Subcutaneous abdominal adipose tissue (tissue), 5 donors: ENCODE data around the gene WDR35.
A peak's percentile ranks its signal among the peaks of the same experiment; 100 is the strongest.

Experiments used
- H3K27ac ChIP-seq: one replicate; pipeline ENCODE4 v1.7.0; 2013; ENCODE audit warnings: low read depth, mild to moderate bottlenecking, inconsistent platforms, low read length, moderate library complexity
- H3K27me3 ChIP-seq, 5 donors: one replicate each; pipeline ENCODE4 v1.7.0; 2013; ENCODE audit warnings: low read length in 5 of 5, inconsistent platforms in 1 of 5; ENCODE audit not compliant: control insufficient read depth in 5 of 5, insufficient read depth in 4 of 5
- H3K36me3 ChIP-seq, 5 donors: one replicate each; pipeline ENCODE4 v1.7.0; 2013; ENCODE audit warnings: low read length in 5 of 5; ENCODE audit not compliant: control insufficient read depth in 5 of 5, insufficient read depth in 5 of 5
- H3K4me1 ChIP-seq, 5 donors: one replicate each; pipeline ENCODE4 v1.7.0; 2013; ENCODE audit warnings: low read length in 5 of 5, mild to moderate bottlenecking in 3 of 5, moderate library complexity in 1 of 5; ENCODE audit not compliant: control insufficient read depth in 5 of 5, insufficient read depth in 5 of 5
- H3K4me3 ChIP-seq, 5 donors: one replicate each; pipeline ENCODE4 v1.7.0; 2013; ENCODE audit warnings: low read length in 5 of 5, low read depth in 1 of 5
- H3K9ac ChIP-seq, 5 donors: one replicate each; pipeline ENCODE4 v1.7.0; 2013; ENCODE audit warnings: low read length in 5 of 5, mild to moderate bottlenecking in 4 of 5, moderate library complexity in 3 of 5
- H3K9me3 ChIP-seq, 5 donors: one replicate each; pipeline ENCODE4 v1.7.0; 2013; ENCODE audit warnings: low read length in 5 of 5; ENCODE audit not compliant: control insufficient read depth in 5 of 5
- donor health status: healthy.
- donor health status: healthy.
- donor health status: healthy.
- donor health status: healthy.
- donor health status: healthy.

The WDR35 gene

GRCh38 chr2:19875280-19875679, 114.6 kb downstream of the WDR35 start:
- H3K4me3 ChIP-seq: no peak overlapping the region
- H3K9ac ChIP-seq: no peak overlapping the region
- H3K27ac ChIP-seq: no peak overlapping the region
- H3K36me3 ChIP-seq: no peaks in the 10 kb centered on the region
- H3K4me1 ChIP-seq: no peaks in the 10 kb centered on the region
- no peaks in the 10 kb centered on the region for H3K27me3 ChIP-seq
- no peaks in the 10 kb centered on the region for H3K9me3 ChIP-seq

GRCh38 chr2:19874726-19875125, 115.2 kb downstream of the WDR35 start:
- Histone ChIP-seq H3K27ac (no peak overlapping the region), H3K4me3 (no peak overlapping the region), H3K9me3 (no peaks in the 10 kb centered on the region), H3K27me3 (peaks cover 0 to 3% (median 0%) of the 10 kb centered on the region in 5 donors), H3K9ac (no peak overlapping the region), H3K36me3 (no peaks in the 10 kb centered on the region), H3K4me1 (no peaks in the 10 kb centered on the region)

- Histone ChIP-seq H3K4me3 (no peak overlapping the region), H3K4me1 (peaks cover 0 to 10% (median 9%) of the 10 kb centered on the region in 5 donors)
These were observed 116.9 kb downstream of the WDR35 start for GRCh38 chr2:19873014-19873413.

GRCh38 chr2:19872302-19872701, 117.6 kb downstream of the WDR35 start:
- Histone ChIP-seq H3K36me3 (no peaks in the 10 kb centered on the region), H3K4me1 (peaks cover 0 to 10% (median 9%) of the 10 kb centered on the region in 5 donors), H3K27me3 (peaks cover 0 to 14% (median 10%) of the 10 kb centered on the region in 5 donors), H3K27ac (no peak overlapping the region), H3K9ac (no peak overlapping the region), H3K9me3 (no peaks in the 10 kb centered on the region), H3K4me3 (no peak overlapping the region)

More at GRCh38 chr2:19873014-19873413, 116.9 kb downstream of the WDR35 start:
- Histone ChIP-seq H3K36me3 (no peaks in the 10 kb centered on the region), H3K9me3 (no peaks in the 10 kb centered on the region), H3K27ac (no peak overlapping the region), H3K27me3 (peaks cover 0 to 14% (median 10%) of the 10 kb centered on the region in 5 donors), H3K9ac (no peak overlapping the region)

GRCh38 chr2:19871836-19872235, 118.1 kb downstream of the WDR35 start:
- H3K9ac ChIP-seq: no peak overlapping the region
- no peak overlapping the region for H3K27ac ChIP-seq
- H3K36me3 ChIP-seq: no peaks in the 10 kb centered on the region
- H3K4me3 ChIP-seq: no peak overlapping the region
- H3K4me1 ChIP-seq: peaks cover 0 to 10% (median 9%) of the 10 kb centered on the region in 5 donors
- no peaks in the 10 kb centered on the region for H3K9me3 ChIP-seq
- H3K27me3 ChIP-seq: peaks cover 0 to 14% (median 10%) of the 10 kb centered on the region in 5 donors

GRCh38 chr2:19870792-19871191, 119.1 kb downstream of the WDR35 start:
- no peaks in the 10 kb centered on the region for H3K9me3 ChIP-seq
- no peaks in the 10 kb centered on the region for H3K36me3 ChIP-seq
- H3K27me3 ChIP-seq: peaks cover 0 to 14% (median 10%) of the 10 kb centered on the region in 5 donors
- no peak overlapping the region for H3K9ac ChIP-seq
- no peak overlapping the region for H3K4me3 ChIP-seq
- H3K4me1 ChIP-seq: peaks cover 0 to 10% (median 9%) of the 10 kb centered on the region in 5 donors
- no peak overlapping the region for H3K27ac ChIP-seq

- H3K27me3 ChIP-seq: peaks cover 0 to 14% (median 10%) of the 10 kb centered on the region in 5 donors
- peak overlapping the region in 4 of 5 donors; percentile 57 to 66 (median 60) for H3K4me3 ChIP-seq
- peak overlapping the region in 3 of 5 donors; percentile 2 to 56 (median 17) for H3K9ac ChIP-seq
- no peaks in the 10 kb centered on the region for H3K9me3 ChIP-seq
- H3K36me3 ChIP-seq: no peaks in the 10 kb centered on the region
- H3K27ac ChIP-seq: no peak overlapping the region
- peaks cover 0 to 10% (median 9%) of the 10 kb centered on the region in 5 donors for H3K4me1 ChIP-seq
These were observed 121.0 kb downstream of the WDR35 start for GRCh38 chr2:19868701-19869580.

GRCh38 chr2:19868224-19868623, 121.7 kb downstream of the WDR35 start:
- H3K27me3 ChIP-seq: peaks cover 0 to 14% (median 10%) of the 10 kb centered on the region in 5 donors
- peak overlapping the region in 2 of 5 donors; percentile 17 to 56 for H3K9ac ChIP-seq
- peaks cover 0 to 17% (median 14%) of the 10 kb centered on the region in 5 donors for H3K4me1 ChIP-seq
- peak overlapping the region in 3 of 5 donors; percentile 57 to 66 (median 60) for H3K4me3 ChIP-seq
- no peaks in the 10 kb centered on the region for H3K36me3 ChIP-seq
- no peak overlapping the region for H3K27ac ChIP-seq
- H3K9me3 ChIP-seq: no peaks in the 10 kb centered on the region

- Histone ChIP-seq H3K9me3 (no peaks in the 10 kb centered on the region), H3K27me3 (peaks cover 0 to 14% (median 10%) of the 10 kb centered on the region in 5 donors), H3K9ac (no peak overlapping the region), H3K4me1 (peaks cover 0 to 18% (median 14%) of the 10 kb centered on the region in 5 donors), H3K36me3 (no peaks in the 10 kb centered on the region), H3K27ac (no peak overlapping the region), H3K4me3 (no peak overlapping the region)
These were observed 123.1 kb downstream of the WDR35 start for GRCh38 chr2:19866771-19867170.

- Histone ChIP-seq H3K36me3 (no peaks in the 10 kb centered on the region), H3K27me3 (peaks cover 0 to 14% (median 10%) of the 10 kb centered on the region in 5 donors), H3K4me1 (peaks cover 0 to 18% (median 14%) of the 10 kb centered on the region in 5 donors), H3K9ac (no peak overlapping the region), H3K4me3 (no peak overlapping the region), H3K9me3 (no peaks in the 10 kb centered on the region), H3K27ac (no peak overlapping the region)
These were observed 124.8 kb downstream of the WDR35 start for GRCh38 chr2:19865151-19865550.
